HPDE6-E6E7 (cell line): ENCODE results near the gene CCDC149.

Source experiments
- DNase-seq: peaks from one replicate; pipeline ENCODE4 v3.0.0; 2011; ENCODE audit warnings: missing footprints; ENCODE audit errors: extremely low spot score

Gene CCDC149

DNA sequence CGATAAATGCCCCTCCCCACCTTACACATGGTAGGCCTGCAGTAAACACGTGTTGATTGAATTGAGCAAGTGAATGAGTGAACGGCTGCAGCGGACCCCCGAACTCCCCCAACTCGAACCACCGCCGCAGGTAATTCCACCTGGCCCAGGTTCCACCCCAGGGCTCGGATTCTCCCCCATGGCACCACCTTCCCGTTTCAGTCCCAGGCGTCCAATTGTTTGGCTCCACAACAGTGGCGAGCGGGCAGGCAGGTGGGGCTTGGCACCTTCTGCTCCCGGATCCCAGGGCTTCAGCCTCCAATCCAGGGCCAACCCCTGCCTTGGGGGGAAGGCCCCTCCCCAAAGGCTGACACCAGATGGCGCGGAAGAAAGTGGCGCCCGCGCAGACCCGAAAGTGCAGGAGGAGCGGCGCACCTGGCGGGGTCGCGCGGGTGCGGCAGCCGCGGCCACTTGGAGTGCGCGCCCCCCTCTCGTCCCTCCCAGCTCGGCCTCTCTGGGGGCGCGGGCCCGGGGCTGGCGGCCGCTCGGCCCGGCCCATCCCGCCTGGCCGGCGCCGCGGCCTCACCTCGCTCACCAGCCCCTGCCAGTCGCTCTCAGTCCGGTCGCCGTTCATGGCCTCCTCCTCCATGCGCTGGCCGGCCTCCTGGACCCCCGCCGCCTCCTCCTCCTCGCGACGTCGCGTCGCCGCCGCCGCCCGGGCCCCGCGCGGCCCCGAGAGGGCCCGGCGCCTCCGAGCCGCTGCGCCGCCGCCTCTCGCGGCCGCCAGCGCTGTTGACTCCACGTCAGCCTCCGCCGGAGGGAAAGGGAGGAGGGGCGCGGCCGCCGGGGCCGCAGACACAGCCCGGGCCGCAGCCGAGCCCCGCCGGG, at the start of gene CCDC149:
CCDC149 (minus strand) TSS at position 791 of the 867 bp plus-strand sequence; CDS start at position 613, 178 bp downstream.
- peak; percentile 86 for DNase-seq

GRCh38 chr4:24957886-24958285, 45.0 kb upstream of the CCDC149 start:
- no peak for DNase-seq

- DNase-seq = no peak
Measured at GRCh38 chr4:24956763-24957162, 43.9 kb upstream of the CCDC149 start.

- DNase-seq = no peak
Measured at GRCh38 chr4:24956091-24956490, 43.2 kb upstream of the CCDC149 start.

GRCh38 chr4:24952667-24953066, 39.8 kb upstream of the CCDC149 start:
- DNase-seq = no peak

DNA sequence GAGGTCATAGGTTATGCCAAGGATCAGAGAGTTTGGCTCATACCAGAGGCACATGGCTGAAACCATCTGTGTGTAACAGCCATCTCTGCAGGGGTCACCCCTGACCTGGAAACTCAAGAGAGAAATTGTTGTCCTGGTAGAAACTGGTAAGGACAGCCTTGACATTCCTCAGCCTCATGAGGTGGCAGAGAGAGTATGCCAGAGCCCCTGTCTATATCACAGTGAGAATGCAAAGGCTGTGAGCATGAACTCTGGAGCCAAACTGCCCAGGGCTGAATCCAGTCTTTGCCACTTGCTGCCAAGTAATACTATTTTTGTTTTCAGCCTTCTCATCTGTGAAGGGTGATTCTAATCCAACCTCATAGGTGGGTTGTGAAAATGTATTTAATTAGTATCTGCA, 37.1 kb upstream of the CCDC149 start:
- no peak for DNase-seq

DNA sequence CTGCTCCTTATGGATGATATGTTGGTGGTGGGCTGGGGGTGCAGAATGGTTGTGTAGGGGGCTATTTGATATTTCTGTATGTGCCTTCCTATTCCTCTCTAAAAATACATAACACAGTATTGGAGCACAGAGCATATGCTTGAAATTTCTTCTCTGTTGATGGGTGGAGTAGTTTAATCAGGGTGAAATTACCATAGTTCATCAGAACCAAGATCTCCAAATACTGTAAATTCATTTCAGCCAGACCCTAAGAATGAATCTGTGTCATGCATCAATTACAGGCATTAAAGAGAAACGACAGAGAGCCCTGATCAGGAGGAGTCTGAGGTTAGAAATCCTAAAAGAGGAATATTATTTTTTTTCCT, 25.1 kb upstream of the CCDC149 start:
- DNase-seq = no peak

- DNase-seq = no peak
Measured at GRCh38 chr4:24937176-24937916, 24.5 kb upstream of the CCDC149 start.

- DNase-seq = no peak
Measured at GRCh38 chr4:24935856-24936255, 23.0 kb upstream of the CCDC149 start.

DNA sequence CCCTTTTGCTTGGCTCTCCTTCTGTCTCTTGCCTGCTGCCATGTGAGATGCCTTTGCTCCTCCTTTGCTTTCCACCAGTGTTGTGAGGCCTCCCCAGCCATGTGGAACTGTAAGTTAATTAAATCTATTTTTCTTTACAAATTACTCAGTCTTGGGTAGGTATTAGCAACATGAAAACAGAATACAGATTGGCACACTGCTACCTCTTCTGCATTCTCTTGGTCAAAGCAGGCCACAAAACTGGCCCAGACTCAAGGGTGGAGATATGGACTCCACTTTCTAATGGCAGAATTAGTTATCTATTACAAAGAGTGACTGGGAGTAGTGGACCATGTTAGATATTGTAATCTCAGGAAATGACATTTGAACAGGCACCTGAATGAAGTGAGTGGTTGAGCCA, 21.5 kb upstream of the CCDC149 start:
- no peak for DNase-seq

DNA sequence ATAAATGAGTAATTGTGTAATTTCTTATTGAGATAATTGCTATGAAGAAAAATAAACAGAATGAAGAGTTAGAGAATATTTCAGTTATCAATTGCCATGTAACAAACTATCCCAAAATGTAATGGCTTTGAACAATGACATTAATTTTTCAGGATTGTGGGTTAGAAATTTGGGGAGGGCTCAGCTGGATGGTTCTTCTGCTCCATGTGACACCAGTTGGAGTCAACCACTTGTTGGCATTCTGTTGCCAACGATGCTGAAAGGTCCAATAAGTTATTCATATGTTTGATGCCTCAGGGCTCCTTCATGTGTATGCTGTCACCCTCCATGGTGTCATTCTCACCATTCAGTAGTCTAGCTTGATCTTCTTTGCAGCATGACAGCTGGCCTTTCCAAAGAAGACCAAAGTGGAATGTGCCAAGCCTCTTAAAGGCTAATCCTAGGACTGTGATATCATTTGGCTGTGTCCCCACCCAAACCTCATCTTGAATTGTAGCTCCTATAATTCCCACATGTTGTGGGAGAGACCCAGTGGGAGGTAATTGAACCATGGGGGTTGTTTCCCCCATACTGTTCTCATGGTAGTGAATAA, 20.9 kb upstream of the CCDC149 start:
- DNase-seq = no peak

DNA sequence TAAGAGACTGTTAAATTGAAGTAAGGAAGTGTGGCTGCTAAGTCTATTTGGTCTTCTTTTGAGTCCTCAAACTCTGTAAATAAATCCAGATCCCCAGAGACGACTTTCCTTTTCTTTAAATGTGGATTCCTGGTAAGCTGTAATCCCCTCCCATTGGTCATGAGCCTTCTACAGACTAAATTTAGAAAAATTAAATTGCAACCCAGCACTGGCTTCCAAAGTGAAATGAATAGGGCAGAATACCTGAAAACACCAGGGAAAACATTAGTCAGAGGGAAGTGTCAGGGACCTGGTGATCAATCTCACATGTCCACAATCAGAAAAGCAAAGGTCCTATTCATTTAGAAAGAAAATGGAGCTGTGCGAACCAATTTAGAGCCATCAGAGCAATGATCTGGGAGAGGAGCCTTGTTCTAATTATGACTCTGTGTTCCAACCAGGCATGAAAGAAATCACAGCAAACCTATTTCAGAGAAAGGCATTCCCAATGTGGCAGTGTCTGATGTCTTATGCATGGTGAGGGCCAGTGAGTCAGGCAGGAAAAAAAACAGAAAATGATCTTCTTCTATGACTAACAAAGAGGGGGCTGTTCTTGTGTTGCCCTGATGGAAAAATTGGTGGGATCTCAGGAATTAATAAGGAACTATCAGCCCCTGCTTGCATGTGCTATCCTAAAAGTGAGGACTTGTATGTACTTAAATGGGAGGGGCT, 19.8 kb upstream of the CCDC149 start:
- no peak for DNase-seq

- no peak for DNase-seq
Measured at GRCh38 chr4:24930151-24930550, 17.3 kb upstream of the CCDC149 start.

DNA sequence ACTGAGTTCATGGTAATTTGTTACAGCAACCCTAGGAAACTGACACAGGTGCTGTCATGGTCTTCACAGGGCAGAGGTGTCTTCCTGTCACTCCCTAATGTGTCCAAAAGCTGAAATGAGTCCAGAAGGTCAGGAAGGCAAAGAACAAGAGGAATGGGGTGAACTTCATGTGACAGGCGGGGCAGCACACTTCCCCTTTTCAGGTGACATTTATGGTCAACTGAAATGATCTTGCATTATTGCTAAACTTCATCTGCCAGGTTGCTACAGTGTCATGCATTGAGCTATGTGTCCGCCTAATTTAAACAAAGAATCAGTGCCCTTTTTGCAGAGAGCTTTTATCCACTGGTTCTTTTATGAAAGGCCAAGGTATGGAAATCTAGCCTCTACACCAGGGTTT, 15.9 kb upstream of the CCDC149 start:
- DNase-seq = no peak

DNA sequence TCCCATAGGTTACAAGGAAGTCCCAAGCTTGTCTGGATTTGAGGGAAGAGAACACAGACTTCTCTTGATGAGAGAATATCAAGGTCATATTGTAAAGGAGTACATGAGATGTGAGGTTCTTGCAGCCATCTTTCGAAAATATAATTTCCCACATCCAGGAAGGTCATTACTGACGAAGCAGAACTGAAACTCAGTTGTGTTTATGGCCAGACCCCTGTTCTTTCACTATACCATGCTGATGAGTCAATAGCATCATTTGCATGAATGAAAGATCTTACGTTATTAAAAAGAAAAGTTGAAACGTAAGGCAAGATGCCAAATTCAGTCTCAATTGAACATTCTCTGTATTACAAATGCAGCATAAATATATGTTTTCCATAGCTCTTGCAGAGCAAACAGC, 14.2 kb upstream of the CCDC149 start:
- DNase-seq = no peak

- no peak for DNase-seq
Measured at GRCh38 chr4:24924309-24924781, 11.5 kb upstream of the CCDC149 start.

DNA sequence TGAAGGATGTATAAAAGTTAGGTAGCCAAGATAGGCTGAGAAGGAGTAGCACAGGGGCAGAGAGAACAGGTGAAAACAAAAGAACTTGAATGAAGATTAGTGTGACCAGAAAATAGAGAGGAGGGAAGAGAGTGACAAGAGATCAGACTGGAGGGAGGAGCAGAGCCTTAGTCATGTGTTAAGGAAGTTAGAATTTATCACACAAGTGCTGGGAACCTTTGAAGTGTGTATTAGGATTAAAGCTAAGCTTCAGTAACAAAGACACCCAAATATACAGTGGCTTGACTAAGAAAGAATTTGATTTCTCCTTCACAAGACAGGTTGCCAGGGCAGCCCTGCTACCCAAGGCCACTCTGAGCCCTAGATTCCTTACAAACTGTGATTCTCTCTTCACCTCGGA, 10.7 kb upstream of the CCDC149 start:
- DNase-seq = no peak

DNA sequence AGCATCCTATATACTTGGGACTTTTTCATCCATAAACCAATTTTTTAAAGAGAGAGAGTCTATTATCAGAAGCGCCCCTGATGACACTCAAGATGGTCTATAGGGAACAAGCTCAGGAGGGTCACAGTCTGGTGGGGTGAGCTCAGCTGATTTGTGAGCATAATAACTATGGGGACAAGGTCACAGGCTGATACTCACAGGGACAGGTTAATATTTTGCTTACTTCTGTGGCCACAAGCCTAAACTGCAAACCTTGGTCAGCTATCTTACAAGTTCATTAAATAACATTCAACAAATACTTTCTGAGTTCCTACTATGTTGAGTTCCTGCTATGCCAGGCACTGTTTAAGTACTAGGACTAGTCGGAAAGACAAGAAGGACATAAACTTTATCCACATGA, 10.2 kb upstream of the CCDC149 start:
- no peak for DNase-seq

DNA sequence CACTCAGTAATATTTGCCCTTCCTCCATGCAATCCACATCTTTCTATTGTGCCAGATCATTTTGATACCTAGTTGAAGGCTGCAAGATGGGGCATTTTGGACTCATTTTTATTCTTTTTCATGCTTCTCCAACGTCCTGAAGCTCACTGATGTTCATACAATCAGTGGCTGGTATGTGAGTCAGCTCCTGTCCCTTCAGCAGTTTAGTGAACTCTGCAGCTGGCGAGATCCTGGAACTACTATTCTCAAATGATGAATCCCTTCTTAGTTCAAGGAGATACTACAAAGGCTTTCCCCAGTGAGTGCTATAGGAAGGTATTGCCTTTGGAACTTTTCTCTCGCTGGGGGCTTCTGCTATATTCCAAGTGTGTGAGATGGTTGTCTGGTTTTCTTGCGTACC, 9.6 kb upstream of the CCDC149 start:
- DNase-seq = no peak

GRCh38 chr4:24921491-24921890, 8.6 kb upstream of the CCDC149 start:
- DNase-seq = no peak

GRCh38 chr4:24920008-24920407, 7.2 kb upstream of the CCDC149 start:
- DNase-seq = no peak
